ENCODE data around the gene IL1RAPL1. TPM values are rescaled to one million over a fixed set of nuclear protein-coding genes. Genes with fewer than 3 reads are reported as not detected.

Gene IL1RAPL1
- total RNA-seq, 2 experiments from 2014 or later, result not detected

DNA sequence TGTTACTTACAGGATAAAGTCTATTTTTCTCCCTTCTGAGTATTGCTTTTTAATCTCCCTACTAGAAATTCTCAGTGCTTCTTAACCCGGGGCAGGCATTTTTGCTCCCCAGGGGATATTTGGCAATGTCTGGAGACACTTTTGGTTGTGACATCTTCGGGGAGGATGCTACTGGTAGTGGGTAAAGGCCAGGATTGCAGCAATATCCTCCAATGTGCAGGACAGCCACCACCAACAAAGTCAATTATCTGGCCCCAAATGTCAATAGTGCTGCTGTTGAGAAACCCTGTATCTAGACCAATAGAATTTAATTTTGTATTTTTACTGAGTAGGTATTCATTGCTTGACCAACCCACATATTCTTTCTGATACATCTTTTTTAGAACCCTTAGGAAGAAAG, 958.6 kb downstream of the IL1RAPL1 start:
- POLR2A ChIA-PET, result no interaction called here
- no peaks in the 10 kb centered on the region for H3K27me3 Mint-ChIP-seq

DNA sequence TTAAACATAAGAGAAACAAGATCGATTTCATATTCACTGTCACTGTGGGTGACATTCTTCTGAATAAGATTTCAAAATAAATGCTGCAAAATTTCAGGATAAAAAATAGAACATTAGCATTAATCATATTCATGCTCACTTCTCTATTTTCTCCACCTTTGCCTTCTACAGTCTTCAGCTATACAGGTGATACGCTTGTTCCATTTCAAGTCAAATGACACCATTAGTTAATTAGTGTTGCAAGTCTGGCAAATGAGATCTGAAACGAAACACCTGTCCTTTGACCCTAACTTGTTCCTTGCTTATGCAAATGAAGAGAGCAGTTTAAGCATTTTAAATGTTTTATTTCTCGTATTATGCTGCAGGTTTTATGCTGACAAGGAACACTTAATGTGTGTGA, 960.6 kb downstream of the IL1RAPL1 start:
- Mint-ChIP-seq H3K4me1 (ENCODE audit: low read depth) (no peaks in the 10 kb centered on the region), H3K27me3 (no peaks in the 10 kb centered on the region), H3K9me3 (no peaks in the 10 kb centered on the region), H3K36me3 (ENCODE audit: low read depth) (no peaks in the 10 kb centered on the region), H3K27ac (no peak overlapping the region), H3K4me3 (no peak overlapping the region)
- ChIA-PET CTCF (no interaction called here), POLR2A (no interaction called here)
- TF ChIP-seq, protein P1, sequence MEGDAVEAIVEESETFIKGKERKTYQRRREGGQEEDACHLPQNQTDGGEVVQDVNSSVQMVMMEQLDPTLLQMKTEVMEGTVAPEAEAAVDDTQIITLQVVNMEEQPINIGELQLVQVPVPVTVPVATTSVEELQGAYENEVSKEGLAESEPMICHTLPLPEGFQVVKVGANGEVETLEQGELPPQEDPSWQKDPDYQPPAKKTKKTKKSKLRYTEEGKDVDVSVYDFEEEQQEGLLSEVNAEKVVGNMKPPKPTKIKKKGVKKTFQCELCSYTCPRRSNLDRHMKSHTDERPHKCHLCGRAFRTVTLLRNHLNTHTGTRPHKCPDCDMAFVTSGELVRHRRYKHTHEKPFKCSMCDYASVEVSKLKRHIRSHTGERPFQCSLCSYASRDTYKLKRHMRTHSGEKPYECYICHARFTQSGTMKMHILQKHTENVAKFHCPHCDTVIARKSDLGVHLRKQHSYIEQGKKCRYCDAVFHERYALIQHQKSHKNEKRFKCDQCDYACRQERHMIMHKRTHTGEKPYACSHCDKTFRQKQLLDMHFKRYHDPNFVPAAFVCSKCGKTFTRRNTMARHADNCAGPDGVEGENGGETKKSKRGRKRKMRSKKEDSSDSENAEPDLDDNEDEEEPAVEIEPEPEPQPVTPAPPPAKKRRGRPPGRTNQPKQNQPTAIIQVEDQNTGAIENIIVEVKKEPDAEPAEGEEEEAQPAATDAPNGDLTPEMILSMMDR (IDR thresholded peaks at IDR 0.05), result no peak
- ATAC-seq (no peak), DNase-seq (no peak)
- intact Hi-C loops (cut with micrococcal nuclease), result no loop called here

More for the DNA sequence above, 958.6 kb downstream of the IL1RAPL1 start:
- Mint-ChIP-seq H3K4me1 (ENCODE audit: low read depth) (no peaks in the 10 kb centered on the region), H3K9me3 (no peaks in the 10 kb centered on the region), H3K36me3 (ENCODE audit: low read depth) (no peaks in the 10 kb centered on the region), H3K27ac (no peak overlapping the region), H3K4me3 (no peak overlapping the region)
- DNase-seq, result no peak
- no peak for ATAC-seq
- CTCF ChIA-PET, result no interaction called here
- intact Hi-C loops (cut with micrococcal nuclease), result no loop called here
- TF ChIP-seq, protein P1 (IDR thresholded peaks at IDR 0.05), result no peak

DNA sequence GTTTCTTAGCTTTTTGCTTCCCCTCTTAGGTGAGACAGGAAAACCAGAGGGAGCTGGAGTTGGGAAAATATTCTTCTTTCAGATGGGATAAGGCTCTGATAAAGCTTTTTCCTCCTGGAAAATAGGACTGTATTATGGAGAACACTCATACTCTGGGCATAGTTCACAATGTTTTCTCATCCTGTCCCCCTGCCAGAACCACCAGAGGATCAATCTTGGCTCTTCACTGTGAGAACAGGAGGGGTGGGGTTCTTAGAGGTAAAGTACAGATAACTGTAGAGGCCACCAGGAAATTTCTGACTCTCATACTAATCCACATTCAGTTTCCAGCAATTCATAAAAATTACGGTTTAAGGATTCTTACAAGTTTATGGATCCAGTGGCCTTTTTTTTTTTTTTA, 966.3 kb downstream of the IL1RAPL1 start:
- TF ChIP-seq, protein P1 (IDR thresholded peaks at IDR 0.05), result no peak
- ATAC-seq (no peak), DNase-seq (no peak)
- Mint-ChIP-seq H3K36me3 (ENCODE audit: low read depth) (no peaks in the 10 kb centered on the region), H3K4me1 (ENCODE audit: low read depth) (no peaks in the 10 kb centered on the region), H3K4me3 (no peak overlapping the region), H3K27me3 (no peaks in the 10 kb centered on the region), H3K27ac (no peak overlapping the region), H3K9me3 (no peaks in the 10 kb centered on the region)
- CTCF ChIA-PET, result no interaction called here
- intact Hi-C loops (cut with micrococcal nuclease), result no loop called here
- POLR2A ChIA-PET, result no interaction called here

DNA sequence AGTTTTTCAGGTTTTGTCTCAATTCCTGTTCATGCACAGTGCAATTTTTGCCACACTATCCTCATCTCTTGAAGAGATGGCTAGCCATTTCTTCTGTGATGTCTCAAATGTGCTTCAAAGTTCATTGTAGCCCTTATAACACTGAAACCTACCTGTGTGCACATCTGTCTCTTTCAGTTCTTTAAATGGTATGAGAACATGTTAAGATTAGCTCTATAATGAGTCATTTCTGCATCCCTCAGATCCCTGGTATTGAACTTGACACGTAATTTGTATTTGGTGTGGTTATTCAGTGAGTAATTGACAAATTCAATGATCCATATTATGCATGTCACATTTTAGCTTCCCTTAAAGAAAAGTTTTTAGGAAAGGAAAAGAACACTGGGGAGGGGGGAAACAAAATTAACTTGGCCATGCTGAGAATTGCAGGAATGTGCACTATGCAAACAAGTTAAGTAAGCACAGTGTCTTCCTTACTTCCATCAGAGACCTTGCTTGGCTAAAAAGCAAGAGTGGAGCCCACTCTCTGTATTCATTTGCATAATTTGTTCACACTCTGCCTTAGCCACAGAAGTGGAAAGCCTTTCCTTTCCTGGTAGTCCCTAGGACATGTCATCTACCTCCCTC, 968.3 kb downstream of the IL1RAPL1 start:
- no peaks in the 10 kb centered on the region for H3K36me3 Mint-ChIP-seq (ENCODE audit: low read depth)
- no peak overlapping the region for H3K4me3 Mint-ChIP-seq
- H3K27ac Mint-ChIP-seq, result no peak overlapping the region
- ATAC-seq (no peak), DNase-seq (no peak)
- TF ChIP-seq, protein P1 (IDR thresholded peaks at IDR 0.05), result no peak
- H3K27me3 Mint-ChIP-seq, result no peaks in the 10 kb centered on the region
- POLR2A ChIA-PET, result no interaction called here
- CTCF ChIA-PET, result no interaction called here
- no peaks in the 10 kb centered on the region for H3K9me3 Mint-ChIP-seq
- intact Hi-C loops (cut with micrococcal nuclease), result no loop called here
- no peaks in the 10 kb centered on the region for H3K4me1 Mint-ChIP-seq (ENCODE audit: low read depth)

DNA sequence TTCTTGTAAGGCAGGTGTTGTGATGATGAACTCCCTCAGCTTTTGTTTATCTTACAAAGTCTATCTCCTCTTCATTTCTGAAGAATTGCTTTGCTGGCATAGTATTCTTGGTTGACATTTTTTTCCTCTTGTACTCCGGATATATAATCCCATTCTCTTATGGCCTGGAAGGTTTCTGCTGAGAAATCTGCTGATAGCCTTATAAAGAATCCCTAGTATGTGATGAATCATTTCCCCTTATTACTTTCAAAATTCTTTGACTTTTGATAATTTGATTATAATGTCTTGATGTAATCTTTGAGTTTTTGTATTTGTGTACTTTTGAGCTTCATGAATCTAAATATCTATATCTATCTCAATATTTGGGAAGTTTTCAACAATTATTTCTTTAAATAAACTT, 972.8 kb downstream of the IL1RAPL1 start:
- TF ChIP-seq, protein P1 (IDR thresholded peaks at IDR 0.05), result no peak
- no peaks in the 10 kb centered on the region for H3K36me3 Mint-ChIP-seq (ENCODE audit: low read depth)
- no peaks in the 10 kb centered on the region for H3K4me1 Mint-ChIP-seq (ENCODE audit: low read depth)
- no peaks in the 10 kb centered on the region for H3K27me3 Mint-ChIP-seq
- DNase-seq, result no peak
- intact Hi-C loops (cut with micrococcal nuclease), result no loop called here
- ChIA-PET POLR2A (no interaction called here), CTCF (no interaction called here)
- ATAC-seq, result no peak
- H3K27ac Mint-ChIP-seq, result no peak overlapping the region
- H3K4me3 Mint-ChIP-seq, result no peak overlapping the region
- H3K9me3 Mint-ChIP-seq, result no peaks in the 10 kb centered on the region

All from activated CD8-positive, alpha-beta T cell treated with anti-CD3 and anti-CD28 coated beads for 36 hours (primary cell).